Measurements from ENCODE around the gene C19orf81. TPM values are rescaled to one million over a fixed set of nuclear protein-coding genes. Genes with fewer than 3 reads are reported as not detected.
"Not testable (repeated sequence)": the region's sequence is repeated elsewhere in the genome, so short reads cannot be mapped to it uniquely, and the experiment has no call there.

C19orf81 gene
- total RNA-seq, 1 experiment from 2014 or later: 22.4 TPM

DNA sequence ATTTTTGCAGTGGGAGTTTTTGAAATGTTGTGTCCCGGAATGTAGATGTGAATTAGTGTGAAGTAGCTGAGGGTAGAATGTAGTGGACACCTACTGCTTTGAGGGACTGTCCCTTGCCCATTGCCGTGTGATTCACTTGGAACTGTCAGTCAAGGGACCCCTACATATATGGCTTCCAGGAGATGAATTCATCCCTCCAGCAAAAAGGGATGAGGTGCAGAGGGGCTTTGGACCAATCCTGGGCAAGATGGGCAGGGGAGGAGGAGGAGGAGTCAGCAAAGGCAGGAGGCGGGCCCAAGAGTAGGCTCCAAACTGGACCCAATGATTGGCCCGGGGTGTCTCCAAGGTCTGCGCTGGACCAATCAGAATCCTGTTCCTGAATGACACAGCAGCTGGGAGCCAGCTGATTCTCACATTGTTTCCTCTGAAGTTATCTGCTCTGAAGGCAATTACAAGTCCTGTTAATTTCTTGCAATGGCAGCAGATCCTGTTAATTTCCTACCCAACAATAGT is 28.8 kb upstream of the C19orf81 start:
- H3K27me3 Mint-ChIP-seq (ENCODE audit: low read depth); POLR2A ChIA-PET; H3K36me3 Mint-ChIP-seq; H3K4me3 Mint-ChIP-seq; H3K9me3 Mint-ChIP-seq; DNase-seq (ENCODE audit: low spot score); H3K27ac Mint-ChIP-seq; H3K4me1 Mint-ChIP-seq: not testable (repeated sequence)
- ATAC-seq: peak; percentile 77
- CTCF ChIA-PET: interaction anchor here (0.6 kb wide), 1 partner anchor 12 kb away, joined by 4 read pairs; no protein-coding TSS in a partner anchor

DNA sequence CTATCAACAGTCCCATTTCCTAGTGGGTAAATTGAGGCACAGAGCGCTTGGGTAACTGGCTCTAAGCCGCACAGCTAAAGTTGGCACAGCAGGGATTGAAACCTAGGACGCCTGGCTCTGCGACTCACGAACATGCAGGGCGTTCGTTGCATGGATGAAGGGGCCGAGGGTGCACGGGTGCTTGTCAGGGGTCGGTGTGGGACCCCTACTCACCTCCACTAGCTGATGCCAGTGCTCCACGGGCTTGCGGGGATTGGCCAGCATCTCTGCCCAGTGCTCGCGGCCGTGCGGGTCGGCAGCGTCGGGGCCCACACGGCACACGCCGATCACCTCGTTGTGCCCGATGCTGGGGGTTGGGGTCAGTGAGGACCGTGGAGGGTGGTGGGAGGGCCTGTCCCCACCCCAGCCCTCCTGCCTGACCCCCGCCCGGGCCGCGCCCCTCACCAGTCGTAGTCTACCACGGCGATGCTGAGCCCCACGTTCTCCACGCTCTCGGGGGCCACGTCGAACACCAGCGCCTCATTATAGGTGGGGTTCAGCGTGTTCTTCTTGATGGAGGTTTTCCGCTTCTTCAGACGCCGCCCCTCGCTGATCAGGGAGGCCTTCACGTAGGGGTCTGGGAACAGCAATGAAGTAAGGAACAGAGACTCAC is 24.2 kb upstream of the C19orf81 start:
- Mint-ChIP-seq H3K4me3 (no peak overlapping the region), H3K27me3 (ENCODE audit: low read depth) (peaks cover 2% of the 10 kb centered on the region; the same call in 1 of the 2 replicates), H3K4me1 (no peaks in the 10 kb centered on the region), H3K9me3 (no peaks in the 10 kb centered on the region), H3K36me3 (no peaks in the 10 kb centered on the region), H3K27ac (no peak overlapping the region)
- ATAC-seq (no peak), DNase-seq (ENCODE audit: low spot score) (no peak)
- POLR2A ChIA-PET: no interaction called here
- CTCF ChIA-PET: no interaction called here
- TF ChIP-seq TCF7 (CRISPR knock-in tag; IDR thresholded peaks at IDR 0.05; ENCODE audit: low read depth): no peak
- no peak for TF ChIP-seq ZBTB21 (CRISPR knock-in tag; IDR thresholded peaks at IDR 0.05; ENCODE audit: borderline replicate concordance)
- TF ChIP-seq, protein P1, sequence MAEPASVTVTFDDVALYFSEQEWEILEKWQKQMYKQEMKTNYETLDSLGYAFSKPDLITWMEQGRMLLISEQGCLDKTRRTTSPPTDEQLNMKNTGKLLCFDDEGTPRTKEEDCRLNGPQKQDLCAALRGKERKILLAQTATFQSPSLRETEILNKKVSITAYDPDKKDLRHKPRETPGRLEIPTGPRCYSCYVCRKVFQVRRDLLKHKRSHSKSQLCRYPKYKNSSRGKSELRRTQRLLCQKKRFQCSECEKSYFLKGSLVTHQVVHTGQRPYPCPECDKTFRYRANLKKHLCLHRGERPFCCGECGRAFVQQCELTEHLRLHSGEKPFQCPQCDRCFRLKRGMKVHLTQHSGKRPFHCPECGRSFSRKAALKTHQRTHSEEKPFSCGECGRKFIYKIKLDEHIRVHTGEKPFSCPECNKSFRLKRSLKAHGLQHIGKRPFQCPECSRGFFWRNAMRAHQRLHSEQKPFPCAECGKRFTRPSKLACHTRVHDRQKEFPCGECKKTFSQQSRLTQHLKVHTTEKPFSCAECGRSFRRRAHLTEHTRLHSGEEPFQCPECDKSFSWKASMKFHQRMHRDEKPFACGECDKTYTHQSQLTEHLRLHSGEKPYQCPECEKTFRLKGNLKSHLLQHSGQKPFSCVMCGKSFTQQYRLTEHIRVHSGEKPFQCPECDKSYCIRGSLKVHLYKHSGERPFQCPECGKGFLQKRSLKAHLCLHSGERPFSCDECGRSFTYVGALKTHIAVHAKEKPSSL (CRISPR knock-in tag; conservative IDR thresholded peaks at IDR 0.05): no peak
- no peak for TF ChIP-seq SMAD4 (CRISPR knock-in tag; IDR thresholded peaks at IDR 0.05)
- TF ChIP-seq, protein P2, sequence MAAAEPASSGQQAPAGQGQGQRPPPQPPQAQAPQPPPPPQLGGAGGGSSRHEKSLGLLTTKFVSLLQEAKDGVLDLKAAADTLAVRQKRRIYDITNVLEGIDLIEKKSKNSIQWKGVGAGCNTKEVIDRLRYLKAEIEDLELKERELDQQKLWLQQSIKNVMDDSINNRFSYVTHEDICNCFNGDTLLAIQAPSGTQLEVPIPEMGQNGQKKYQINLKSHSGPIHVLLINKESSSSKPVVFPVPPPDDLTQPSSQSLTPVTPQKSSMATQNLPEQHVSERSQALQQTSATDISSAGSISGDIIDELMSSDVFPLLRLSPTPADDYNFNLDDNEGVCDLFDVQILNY (CRISPR knock-in tag; IDR thresholded peaks at IDR 0.05): no peak
- no peak for TF ChIP-seq ZNF416 (CRISPR knock-in tag; IDR thresholded peaks at IDR 0.05)
- no peak for TF ChIP-seq ZNF138 (CRISPR knock-in tag; conservative IDR thresholded peaks at IDR 0.05)
- TF ChIP-seq, protein P3, sequence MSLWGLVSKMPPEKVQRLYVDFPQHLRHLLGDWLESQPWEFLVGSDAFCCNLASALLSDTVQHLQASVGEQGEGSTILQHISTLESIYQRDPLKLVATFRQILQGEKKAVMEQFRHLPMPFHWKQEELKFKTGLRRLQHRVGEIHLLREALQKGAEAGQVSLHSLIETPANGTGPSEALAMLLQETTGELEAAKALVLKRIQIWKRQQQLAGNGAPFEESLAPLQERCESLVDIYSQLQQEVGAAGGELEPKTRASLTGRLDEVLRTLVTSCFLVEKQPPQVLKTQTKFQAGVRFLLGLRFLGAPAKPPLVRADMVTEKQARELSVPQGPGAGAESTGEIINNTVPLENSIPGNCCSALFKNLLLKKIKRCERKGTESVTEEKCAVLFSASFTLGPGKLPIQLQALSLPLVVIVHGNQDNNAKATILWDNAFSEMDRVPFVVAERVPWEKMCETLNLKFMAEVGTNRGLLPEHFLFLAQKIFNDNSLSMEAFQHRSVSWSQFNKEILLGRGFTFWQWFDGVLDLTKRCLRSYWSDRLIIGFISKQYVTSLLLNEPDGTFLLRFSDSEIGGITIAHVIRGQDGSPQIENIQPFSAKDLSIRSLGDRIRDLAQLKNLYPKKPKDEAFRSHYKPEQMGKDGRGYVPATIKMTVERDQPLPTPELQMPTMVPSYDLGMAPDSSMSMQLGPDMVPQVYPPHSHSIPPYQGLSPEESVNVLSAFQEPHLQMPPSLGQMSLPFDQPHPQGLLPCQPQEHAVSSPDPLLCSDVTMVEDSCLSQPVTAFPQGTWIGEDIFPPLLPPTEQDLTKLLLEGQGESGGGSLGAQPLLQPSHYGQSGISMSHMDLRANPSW (CRISPR knock-in tag; conservative IDR thresholded peaks at IDR 0.05; ENCODE audit: low read depth): no peak
- TF ChIP-seq, protein P4, sequence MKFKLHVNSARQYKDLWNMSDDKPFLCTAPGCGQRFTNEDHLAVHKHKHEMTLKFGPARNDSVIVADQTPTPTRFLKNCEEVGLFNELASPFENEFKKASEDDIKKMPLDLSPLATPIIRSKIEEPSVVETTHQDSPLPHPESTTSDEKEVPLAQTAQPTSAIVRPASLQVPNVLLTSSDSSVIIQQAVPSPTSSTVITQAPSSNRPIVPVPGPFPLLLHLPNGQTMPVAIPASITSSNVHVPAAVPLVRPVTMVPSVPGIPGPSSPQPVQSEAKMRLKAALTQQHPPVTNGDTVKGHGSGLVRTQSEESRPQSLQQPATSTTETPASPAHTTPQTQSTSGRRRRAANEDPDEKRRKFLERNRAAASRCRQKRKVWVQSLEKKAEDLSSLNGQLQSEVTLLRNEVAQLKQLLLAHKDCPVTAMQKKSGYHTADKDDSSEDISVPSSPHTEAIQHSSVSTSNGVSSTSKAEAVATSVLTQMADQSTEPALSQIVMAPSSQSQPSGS (CRISPR knock-in tag; IDR thresholded peaks at IDR 0.05; ENCODE audit: borderline replicate concordance, low read depth): no peak
- TF ChIP-seq, protein P5, sequence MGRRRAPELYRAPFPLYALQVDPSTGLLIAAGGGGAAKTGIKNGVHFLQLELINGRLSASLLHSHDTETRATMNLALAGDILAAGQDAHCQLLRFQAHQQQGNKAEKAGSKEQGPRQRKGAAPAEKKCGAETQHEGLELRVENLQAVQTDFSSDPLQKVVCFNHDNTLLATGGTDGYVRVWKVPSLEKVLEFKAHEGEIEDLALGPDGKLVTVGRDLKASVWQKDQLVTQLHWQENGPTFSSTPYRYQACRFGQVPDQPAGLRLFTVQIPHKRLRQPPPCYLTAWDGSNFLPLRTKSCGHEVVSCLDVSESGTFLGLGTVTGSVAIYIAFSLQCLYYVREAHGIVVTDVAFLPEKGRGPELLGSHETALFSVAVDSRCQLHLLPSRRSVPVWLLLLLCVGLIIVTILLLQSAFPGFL (CRISPR knock-in tag; IDR thresholded peaks at IDR 0.05; ENCODE audit: borderline replicate concordance): no peak

DNA sequence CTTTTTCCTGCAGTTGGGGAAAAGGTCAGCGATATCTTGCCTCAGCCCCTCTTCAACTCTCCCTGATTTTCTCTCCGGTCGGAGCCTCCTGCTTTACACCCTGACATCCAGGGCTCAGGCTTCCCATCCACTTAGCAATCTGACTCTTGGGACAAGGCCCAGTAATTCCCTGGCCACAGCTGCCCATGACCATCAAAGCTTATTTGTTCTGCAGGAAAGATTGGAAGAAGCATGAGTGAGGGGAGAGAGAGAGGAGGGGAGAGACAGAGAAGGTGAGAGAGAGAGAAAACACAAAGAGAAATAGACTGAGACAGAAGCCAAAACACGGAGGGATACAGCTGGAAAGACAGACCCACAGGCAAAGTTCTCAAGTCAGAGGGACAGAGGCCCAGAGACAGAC is 23.2 kb upstream of the C19orf81 start:
- H3K4me3 Mint-ChIP-seq: no peak overlapping the region
- POLR2A ChIA-PET: no interaction called here
- TF ChIP-seq TEAD4 (CRISPR knock-in tag; IDR thresholded peaks at IDR 0.05) (no peak), JUN (CRISPR knock-in tag; IDR thresholded peaks at IDR 0.05) (no peak)
- TF ChIP-seq, protein P6, sequence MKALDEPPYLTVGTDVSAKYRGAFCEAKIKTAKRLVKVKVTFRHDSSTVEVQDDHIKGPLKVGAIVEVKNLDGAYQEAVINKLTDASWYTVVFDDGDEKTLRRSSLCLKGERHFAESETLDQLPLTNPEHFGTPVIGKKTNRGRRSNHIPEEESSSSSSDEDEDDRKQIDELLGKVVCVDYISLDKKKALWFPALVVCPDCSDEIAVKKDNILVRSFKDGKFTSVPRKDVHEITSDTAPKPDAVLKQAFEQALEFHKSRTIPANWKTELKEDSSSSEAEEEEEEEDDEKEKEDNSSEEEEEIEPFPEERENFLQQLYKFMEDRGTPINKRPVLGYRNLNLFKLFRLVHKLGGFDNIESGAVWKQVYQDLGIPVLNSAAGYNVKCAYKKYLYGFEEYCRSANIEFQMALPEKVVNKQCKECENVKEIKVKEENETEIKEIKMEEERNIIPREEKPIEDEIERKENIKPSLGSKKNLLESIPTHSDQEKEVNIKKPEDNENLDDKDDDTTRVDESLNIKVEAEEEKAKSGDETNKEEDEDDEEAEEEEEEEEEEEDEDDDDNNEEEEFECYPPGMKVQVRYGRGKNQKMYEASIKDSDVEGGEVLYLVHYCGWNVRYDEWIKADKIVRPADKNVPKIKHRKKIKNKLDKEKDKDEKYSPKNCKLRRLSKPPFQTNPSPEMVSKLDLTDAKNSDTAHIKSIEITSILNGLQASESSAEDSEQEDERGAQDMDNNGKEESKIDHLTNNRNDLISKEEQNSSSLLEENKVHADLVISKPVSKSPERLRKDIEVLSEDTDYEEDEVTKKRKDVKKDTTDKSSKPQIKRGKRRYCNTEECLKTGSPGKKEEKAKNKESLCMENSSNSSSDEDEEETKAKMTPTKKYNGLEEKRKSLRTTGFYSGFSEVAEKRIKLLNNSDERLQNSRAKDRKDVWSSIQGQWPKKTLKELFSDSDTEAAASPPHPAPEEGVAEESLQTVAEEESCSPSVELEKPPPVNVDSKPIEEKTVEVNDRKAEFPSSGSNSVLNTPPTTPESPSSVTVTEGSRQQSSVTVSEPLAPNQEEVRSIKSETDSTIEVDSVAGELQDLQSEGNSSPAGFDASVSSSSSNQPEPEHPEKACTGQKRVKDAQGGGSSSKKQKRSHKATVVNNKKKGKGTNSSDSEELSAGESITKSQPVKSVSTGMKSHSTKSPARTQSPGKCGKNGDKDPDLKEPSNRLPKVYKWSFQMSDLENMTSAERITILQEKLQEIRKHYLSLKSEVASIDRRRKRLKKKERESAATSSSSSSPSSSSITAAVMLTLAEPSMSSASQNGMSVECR (CRISPR knock-in tag; IDR thresholded peaks at IDR 0.05; ENCODE audit: borderline replicate concordance): no peak
- TF ChIP-seq, protein P7, sequence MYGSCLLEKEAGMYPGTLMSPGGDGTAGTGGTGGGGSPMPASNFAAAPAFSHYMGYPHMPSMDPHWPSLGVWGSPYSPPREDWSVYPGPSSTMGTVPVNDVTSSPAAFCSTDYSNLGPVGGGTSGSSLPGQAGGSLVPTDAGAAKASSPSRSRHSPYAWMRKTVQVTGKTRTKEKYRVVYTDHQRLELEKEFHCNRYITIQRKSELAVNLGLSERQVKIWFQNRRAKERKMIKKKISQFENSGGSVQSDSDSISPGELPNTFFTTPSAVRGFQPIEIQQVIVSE (CRISPR knock-in tag; IDR thresholded peaks at IDR 0.05; ENCODE audit: borderline replicate concordance): no peak
- TF ChIP-seq, protein P8, sequence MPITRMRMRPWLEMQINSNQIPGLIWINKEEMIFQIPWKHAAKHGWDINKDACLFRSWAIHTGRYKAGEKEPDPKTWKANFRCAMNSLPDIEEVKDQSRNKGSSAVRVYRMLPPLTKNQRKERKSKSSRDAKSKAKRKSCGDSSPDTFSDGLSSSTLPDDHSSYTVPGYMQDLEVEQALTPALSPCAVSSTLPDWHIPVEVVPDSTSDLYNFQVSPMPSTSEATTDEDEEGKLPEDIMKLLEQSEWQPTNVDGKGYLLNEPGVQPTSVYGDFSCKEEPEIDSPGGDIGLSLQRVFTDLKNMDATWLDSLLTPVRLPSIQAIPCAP (CRISPR knock-in tag; IDR thresholded peaks at IDR 0.05): no peak

More for the DNA sequence above, 23.2 kb upstream of the C19orf81 start:
- ATAC-seq: no peak
- no peaks in the 10 kb centered on the region for H3K36me3 Mint-ChIP-seq
- no peaks in the 10 kb centered on the region for H3K9me3 Mint-ChIP-seq
- H3K27ac Mint-ChIP-seq: no peak overlapping the region
- CTCF ChIA-PET: interaction anchor here (0.5 to 0.6 kb wide), 2 partner anchors 18 to 158 kb away, joined by 3 read pairs; no protein-coding TSS in a partner anchor
- no peak for DNase-seq (ENCODE audit: low spot score)
- H3K4me1 Mint-ChIP-seq: no peaks in the 10 kb centered on the region
- H3K27me3 Mint-ChIP-seq (ENCODE audit: low read depth): peaks cover 2% of the 10 kb centered on the region; the same call in 1 of the 2 replicates
